GM19238 (cell line): ENCODE data around the gene MC1R.

Source experiments
- DNase-seq: peaks from one replicate; pipeline ENCODE4 v3.0.0; 2011; ENCODE audit warnings: low spot score; ENCODE audit not compliant: insufficient read length

Gene MC1R

DNA sequence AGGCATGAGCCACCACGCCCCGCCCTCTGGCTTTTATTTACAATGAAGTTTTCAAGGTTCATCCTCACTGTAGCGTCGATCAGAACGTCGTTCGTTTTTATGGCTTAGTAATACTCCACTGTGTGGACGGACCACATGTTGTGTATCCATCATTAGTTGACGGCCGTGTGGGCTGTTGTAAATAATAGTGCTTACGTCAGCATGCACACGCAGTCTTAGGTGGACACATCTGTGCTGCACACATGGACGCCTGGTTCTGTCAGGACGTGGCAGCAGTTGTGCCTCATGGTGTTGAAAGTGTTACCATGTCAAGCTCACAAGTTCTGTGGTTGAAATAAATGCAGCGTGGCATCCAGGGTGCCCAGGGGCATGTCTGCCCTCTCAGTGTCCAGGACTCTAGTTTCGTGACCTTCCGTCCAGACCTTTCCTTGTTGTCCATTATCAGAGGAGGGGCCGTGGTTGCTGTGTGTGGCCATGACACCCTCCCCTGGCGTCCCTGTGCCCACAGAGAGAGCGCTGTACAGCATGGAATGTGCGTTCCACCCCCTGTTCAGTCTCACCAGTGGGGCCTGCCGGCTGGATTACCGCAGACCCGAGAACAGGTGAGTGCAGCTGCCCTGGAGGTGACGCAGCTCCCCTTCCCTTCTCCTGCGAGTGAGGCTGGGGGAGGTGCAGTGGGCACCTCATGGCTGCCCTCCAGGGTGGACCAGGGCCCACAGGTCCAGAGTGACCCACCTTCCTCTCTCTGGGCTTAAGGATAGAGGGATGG lies 23.0 kb upstream of the MC1R start:
- no peak for DNase-seq

DNA sequence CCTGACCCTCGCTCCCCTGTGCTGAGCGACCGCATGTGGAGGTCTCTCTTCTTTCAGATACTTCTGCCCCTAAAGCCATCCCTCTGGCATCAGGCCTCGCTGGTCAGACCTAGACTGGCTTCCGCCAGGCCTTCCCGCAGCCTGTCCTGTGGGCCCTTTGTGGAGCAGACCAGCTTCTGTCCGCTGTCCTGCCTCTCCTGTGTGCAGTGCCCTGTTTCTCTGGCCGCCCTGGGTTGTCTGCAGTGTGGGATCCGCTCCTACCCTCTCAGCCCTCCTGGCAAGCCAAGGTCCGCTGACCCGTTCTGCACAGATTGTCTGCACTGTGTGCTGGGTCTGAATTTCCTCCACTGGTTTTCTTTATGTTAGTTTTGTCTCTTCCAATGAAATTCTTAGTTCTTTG lies 21.5 kb upstream of the MC1R start:
- DNase-seq, result no peak

DNA sequence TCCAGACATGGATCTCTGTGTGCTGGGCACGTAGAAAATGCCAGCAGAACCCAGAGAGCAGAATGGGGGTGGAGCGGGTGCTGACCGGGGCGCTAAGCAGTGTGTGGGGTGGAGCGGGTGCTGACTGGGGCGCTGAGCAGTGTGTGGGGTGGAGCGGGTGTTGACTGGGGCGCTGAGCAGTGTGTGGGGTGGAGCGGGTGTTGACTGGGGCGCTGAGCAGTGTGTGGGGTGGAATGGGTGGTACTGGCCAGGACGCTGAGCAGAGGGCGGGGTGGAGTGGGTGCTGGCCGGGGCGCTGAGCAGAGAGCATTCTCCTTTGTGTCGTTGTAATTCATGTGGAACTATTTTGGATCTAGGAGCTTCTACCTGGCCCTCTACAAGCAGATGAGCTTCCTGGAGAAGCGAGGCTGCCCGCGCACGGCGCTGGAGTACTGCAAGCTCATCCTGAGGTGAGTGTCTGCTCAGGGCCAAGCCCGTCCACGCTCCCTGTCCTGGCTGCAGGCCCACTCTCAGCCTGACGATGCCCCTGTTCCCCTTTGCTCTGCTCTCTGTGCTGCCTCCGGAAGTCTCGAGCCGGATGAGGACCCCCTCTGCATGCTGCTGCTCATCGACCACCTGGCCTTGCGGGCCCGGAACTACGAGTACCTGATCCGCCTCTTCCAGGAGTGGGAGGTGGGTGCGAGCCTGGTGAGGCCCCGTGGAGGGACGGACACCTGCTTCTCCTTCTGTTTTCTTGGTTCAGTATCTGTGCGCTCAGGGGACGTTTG lies 20.3 kb upstream of the MC1R start:
- no peak for DNase-seq

DNA sequence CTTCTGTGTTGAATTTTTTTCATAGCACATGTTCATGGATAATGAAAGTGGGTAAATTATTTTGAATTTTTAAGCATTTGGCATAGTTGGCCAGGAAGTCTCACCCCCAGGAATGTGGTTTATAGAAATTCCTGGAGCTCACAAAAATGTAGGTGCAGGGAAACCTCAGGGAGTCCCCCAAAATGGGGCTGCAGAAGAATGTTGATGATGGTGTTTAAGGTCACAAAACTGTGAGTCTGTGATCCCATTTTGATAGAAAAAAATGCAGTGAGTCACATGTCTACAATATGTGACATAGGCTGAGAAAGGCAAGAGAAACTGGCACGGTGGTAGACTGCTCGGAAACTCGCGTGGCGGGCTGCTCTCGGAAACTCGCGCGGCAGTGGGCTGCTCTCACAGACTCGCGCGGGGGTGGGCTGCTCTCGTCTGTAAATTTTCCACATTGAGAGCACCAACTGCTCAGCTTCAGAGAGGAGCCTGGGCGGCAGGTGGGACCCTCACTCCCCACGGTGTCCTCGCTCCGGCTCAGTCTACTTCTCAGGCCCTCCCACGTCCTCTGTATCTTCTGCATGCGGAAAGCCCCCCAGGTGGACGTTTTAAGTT lies 18.7 kb upstream of the MC1R start:
- no peak for DNase-seq

DNA sequence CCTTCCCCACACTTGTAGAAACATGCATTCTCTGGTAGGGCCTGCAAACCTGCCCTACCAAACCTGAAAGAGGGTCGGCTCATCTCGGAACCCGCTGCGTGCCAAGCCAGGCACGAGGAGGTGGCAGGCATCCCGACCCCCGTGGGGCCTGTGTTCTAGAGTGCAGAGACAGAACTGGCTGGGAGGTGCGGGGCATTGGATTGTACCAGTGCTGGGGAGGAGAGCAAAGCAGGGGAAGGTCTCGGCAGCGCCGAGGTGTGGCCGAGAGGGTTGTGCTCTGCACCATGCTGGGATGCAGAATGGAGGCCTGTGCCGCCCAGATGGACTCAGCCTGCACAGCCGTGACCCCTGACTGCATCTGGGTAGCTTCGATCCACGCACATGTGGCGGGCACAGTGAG lies 17.8 kb upstream of the MC1R start:
- DNase-seq, result no peak

DNA sequence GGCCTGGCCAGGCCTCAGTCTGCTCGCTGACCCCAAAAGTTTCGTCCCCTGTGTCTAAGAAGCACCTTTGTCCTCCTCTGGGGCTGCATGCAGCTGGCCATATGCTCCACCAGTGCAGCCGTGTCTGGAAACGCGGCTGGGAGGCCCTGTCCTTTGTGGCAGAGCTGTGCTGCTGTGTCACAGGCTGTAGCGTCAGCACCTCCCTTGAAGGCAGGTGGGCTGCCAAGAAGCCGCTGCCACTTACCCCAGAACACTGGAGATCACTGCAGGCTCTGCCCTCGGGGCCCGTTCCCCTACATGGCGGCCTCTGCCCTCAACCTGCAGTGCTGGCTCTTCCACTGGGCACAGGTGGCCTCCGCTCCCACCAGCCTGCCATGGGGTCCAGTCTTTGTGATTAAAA lies 15.7 kb upstream of the MC1R start:
- no peak for DNase-seq

DNA sequence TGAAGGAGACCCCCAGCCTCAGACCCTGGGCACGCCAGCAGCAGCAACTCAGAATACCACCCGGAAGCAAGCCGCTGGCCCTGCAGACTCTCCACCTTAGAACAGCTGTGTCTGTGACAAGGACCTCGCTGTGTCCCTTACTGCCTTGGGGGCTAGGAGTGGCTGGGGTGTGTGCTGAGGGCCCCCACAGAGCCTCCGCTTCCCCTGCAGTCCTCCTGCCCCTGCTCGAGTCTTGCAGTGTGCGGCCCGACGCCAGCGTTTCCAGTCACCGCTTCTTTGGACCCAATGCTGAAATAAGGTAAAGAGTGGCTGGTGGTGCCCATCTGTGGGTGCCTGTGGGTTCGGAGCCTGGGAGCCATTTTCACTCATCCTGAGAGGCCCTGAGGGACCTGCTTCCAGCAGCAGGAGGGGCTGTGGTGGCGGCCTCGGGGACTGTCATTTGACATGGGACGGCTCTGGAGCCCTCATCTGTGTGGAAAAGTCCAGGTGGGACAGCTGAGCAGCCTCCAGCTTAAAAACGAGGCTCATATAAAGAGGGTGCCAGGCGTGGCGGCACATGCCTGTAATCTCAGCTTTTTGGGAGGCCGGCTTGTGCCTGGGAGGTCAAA lies 14.7 kb upstream of the MC1R start:
- DNase-seq, result no peak

DNA sequence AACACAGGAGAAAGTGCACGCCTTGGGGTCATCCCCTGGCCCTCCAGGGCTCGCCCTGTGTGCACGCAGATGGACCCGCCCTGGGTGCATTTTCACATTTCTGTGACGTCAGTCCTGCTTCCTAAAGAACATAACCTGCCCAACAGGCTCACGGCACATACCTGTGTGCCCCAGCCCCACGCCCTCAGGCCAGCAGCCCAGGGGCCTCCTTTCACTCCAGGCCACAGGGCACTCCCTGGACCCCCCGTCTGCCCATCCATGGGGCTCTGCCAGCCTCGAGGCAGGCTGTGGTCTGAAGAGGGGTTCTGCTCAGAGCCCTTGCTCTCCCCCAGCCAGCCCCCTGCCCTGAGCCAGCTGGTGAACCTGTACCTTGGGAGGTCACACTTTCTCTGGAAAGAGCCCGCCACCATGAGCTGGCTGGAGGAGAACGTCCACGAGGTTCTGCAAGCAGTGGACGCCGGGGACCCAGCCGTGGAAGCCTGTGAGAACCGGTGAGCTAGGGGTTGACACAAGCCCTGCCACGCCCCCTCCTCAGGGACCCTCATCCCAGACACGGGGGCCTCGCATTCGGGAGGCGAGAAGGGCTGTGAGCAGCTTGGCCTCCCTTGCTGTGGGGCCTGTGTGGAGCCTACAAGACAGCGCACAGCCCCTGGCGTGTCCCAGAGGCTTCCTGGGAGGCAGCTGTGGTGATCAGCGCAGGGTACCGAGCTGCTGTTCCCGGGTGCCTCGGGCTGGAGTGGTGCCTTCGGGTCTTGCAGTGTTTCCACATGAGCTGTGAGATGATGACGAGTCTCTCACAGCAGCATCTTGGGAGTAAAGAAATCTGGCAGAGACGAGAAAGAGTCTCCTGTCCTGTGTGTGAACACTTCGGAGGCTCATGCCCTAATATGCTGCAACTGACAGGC lies 13.8 kb upstream of the MC1R start:
- no peak for DNase-seq

DNA sequence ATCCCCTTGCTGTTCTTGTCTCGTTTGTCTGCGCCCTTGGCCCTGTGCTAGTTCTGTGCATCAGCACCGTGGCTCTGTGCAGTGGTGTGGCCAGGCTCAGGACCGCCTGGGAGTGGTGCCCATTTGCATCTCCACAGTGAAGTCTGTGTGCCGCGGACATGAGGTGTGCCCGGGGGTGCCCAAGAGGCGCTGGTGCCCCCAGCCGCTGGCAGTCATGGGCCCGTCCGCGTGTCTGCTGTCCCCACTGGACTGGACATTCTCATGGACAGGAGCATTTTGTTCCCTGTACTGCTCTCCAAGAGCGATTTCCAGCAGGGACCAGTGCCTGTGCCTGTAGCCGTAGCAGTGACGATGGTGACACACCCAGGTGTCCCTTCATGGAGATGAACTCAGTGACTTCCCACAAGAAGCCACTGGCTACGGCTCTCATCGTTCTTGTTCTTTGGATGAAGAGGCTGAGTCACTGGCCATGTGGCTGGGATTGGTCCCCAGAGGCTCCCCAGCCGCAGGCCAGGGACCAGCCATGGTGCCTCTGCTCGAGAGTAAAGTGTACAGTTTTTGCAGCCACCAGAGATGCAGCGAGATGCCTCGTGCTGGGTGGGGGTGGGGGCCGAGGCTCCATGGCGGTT lies 13.0 kb upstream of the MC1R start:
- DNase-seq, result no peak

DNA sequence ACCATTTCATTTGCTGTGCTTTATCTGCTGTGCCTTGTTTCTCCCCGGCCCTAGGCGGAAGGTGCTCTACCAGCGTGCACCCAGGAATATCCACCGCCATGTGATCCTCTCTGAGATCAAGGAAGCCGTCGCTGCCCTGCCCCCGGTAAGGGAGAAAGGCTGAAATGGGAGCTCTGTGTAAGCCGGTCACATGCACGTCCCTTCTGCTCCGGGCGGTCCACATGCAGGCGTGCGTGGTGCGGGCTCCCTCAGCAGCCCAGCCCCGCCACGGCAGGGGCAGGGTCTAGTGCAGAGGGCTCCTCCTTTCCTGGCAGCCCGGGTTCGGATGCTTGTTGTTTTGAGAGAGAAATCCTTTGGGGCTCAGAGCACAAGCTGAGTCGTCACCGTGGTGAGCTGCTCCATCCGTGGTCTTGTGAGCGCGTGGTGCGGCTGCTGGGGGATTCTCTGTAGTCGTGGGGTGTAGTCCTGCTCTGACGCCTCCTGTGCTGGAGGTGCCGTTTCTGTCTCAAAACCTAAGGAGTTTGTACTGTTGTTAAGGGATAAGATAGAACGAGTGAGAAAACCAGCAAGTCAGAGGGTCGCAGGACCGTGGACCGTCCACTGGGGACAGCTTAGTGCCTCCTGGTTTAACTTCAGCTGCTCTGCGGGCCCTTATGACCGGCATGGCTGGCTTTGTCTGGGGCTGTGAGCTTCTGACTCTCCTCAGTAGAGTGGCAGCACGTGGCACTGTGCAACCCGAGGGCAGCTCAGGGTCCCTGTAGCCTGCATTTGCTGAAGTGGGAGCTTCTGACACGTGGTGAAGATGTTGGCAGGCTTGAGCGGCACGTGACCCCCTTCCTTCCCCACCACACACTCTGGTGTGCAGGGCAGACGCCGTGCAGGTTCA lies 12.3 kb upstream of the MC1R start:
- DNase-seq, result no peak

DNA sequence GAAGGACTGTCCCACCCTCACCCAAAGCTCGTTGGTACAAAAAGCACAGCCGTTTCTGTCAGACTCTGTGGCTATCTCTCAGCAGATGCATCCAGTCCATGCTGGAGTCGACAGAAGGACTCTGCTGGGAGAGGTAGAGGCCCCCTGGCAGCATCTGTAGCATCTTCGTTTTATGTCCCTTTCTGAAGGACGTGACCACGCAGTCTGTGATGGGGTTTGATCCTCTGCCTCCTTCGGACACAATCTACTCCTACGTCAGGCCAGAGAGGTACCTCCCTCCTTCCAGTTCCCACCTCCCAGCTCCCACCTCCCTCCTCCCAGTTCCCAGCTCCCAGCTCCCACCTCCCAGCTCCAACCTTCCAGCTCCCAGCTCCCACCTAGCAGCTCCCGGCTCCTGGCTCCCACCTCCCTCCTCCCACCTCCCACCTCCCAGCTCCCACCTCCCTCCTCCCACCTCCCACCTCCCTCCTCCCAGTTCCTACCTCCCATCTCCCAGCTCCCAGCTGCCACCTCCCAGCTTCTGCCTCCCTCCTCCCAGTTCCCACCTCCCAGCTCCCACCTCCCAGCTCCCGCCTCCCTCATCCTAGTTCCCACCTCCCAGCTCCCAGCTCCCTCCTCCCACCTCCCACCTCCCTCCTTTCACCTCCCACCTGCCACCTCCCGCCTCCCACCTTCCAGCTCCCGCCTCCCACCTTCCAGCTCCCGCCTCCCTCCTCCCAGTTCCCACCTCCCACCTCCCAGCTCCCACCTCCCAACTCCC lies 11.4 kb upstream of the MC1R start:
- DNase-seq, result no peak

DNA sequence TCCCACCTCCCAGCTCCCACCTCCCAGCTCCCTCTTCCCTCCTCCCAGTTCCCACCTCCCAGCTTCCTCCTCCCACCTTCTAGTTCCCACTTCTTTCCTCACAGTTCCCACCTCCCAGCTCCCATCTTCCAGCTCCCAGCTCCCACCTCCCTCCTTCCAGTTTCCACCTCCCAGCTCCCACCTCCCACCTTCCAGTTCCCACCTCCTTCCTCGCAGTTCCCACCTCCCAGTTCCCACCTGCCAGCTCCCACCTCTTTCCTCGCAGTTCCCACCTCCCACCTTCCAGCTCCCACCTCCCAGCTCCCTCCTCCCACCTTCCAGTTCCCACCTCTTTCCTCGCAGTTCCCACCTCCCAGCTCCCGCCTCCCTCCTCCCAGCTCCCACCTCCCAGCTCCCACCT lies 10.4 kb upstream of the MC1R start:
- no peak for DNase-seq

DNA sequence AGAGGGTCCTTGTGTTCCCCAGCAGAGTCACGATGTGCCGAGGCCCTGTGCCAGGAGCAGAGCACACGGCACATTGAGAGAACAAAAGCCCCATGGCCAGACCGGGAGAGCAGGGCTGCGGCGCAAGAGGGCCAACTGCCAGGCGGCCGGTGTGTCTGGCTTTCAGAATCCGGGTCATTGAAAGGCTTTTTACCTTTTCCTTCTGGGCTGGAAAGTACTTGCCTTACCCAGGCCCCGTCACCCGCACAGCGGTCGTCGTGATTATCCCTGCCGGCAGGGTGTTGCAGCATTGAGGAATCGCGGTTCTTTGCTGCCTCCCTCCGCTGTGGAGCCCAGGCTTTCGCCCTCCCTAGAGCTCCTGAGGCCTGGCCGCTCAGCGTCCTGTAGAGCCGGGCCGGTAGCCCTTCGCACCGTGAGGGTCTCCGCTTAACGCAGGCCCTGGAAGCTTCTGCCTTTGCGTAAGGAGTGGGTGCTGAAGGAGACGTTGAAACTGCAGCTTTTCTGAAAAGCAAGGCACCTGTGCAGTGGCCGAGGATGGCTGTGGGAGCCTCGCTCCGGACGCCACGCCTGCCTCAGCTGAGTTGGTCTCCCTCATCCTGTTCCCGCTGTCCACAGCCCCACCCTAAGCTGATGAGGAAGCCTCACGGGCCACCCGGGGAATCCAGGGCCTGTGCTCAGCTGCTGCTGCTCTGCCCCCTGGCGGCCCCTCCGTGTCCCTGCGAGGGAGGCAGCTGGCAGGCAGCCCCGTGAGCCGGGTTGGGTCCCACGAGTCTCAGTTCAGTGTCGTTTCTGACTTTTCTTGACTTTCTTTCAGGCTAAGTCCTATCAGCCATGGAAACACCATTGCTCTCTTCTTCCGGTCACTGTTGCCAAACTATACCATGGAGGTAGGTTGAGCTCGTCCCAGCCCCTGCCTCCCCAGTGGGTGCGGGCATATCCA lies 8.6 kb upstream of the MC1R start:
- peak; percentile 80 for DNase-seq

DNA sequence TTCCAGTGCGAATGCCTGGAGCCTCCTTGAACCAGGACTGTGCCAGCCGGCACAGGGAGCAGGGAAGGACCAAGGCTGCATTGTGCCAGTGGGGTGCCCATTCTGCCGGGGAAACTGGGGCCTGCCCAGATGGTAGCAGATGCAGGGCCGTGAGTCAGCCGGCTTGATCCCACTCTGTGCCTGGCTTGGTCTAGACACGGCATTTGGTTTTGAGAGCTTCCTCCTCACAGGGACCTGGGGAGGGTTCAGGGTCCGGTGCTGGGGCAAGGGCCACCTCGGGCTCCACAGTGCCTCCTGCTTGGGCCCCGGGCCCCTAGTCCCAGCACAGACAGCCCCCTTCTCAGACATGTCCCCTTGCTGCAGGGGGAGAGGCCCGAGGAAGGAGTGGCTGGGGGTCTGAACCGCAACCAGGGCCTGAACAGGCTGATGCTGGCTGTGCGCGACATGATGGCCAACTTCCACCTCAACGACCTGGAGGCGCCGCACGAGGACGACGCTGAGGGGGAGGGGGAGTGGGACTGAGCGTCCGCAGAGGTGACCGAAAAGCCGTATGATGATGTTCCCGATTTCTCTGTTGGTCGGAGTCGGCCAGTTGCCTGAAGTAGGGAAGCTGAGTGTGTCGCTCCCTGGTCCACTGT lies 7.8 kb upstream of the MC1R start:
- DNase-seq, result no peak

DNA sequence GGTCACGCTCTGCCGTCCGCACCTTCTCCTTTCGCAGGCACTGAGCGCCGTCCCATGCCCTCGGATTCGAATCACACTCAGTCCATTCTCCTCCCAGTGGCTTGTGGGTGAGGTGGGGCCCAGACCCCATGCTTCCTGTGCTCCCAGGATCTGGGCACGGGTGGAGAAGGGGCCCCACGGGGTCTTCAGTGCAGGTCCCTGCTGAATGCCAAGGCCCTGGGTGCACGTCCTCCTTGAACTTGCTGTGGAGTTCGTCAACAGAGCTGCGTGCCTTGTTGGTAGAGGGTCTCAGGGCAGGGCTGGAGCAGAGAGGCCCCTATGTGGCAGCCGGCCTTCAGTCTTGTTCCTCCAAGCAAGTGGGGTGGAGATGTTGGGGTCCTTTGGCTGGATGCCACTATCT lies 7.3 kb upstream of the MC1R start:
- DNase-seq, result no peak

DNA sequence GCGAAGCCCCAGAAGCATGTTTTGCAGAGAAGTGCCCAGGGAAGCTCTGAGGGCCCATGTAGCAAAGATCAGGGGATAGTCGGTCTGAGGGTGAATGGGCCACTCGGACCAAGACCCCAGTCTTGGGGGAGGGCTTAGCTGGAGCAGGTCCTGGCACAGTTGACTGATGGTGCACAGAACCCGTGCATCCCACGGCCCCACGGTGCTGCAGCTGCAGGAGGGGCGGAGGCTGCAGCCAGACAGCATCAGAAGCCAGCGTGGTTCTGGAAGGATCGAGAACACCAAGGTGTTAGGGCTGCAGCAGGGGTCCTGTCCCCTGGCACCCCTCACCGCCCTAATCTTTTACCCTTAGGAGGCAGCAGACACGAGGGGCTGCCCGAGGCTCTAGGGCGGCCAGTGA lies 6.5 kb upstream of the MC1R start:
- DNase-seq, result no peak

DNA sequence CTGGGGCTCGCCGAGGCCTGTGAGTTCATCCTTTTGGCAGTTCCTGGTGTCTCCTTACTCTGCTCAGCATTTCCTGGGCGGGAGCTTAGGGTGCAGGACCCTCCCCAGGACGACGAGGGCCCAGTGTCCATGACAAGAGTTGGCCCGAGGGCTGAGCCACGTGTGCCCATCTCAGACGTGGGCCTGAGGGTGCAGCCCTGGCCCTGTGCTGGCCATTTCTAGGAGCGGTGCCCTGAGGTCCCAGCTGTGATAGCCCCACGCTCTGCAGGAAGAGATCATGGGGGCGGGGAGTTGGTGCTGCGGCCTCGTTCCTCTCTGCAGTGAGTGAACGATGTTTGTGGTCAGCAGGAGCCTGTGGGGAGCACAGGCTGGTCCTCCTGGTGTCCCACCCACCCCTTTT lies 6.0 kb upstream of the MC1R start:
- DNase-seq, result no peak
